Calu3 (cell line): ENCODE data around the gene RXYLT1. TPM values are rescaled to one million over a fixed set of nuclear protein-coding genes. Genes with fewer than 3 reads are reported as not detected.

Experiments used
- BruUV-seq: library from RNA; stranded (reverse); fragments of 400-500 nt; replicated peaks from 2 replicates; lab custom pipeline; 2021; lab: Mats Ljungman, UMichigan
- CTCF ChIA-PET: fragments of 300-600 bp; sonication (Branson Sonifier 250); formaldehyde crosslinking; loops from one replicate; lab custom pipeline; 2022; ENCODE audit warnings: antibody characterized with exemption; lab: Charles Lee
- DNase-seq: peaks from one replicate; pipeline ENCODE4 v3.0.0; 2022
- H3K27ac Mint-ChIP-seq: one replicate; pipeline ENCODE4 v1.8.0; 2022; ENCODE audit warnings: mixed read lengths; ENCODE audit not compliant: unreplicated experiment
- H3K27me3 Mint-ChIP-seq: one replicate; pipeline ENCODE4 v1.8.0; 2022; ENCODE audit warnings: mixed read lengths; ENCODE audit not compliant: unreplicated experiment
- H3K36me3 Mint-ChIP-seq: one replicate; pipeline ENCODE4 v1.8.0; 2022; ENCODE audit warnings: mild to moderate bottlenecking, moderate library complexity, mixed read lengths; ENCODE audit not compliant: insufficient read depth, unreplicated experiment
- H3K4me1 Mint-ChIP-seq: one replicate; pipeline ENCODE4 v1.8.0; 2022; ENCODE audit warnings: mild to moderate bottlenecking, low read depth, mixed read lengths; ENCODE audit not compliant: unreplicated experiment
- H3K4me3 Mint-ChIP-seq: one replicate; pipeline ENCODE4 v1.8.0; 2022; ENCODE audit warnings: mild to moderate bottlenecking, low read depth, moderate library complexity, mixed read lengths; ENCODE audit not compliant: unreplicated experiment
- H3K9me3 Mint-ChIP-seq: one replicate; pipeline ENCODE4 v1.8.0; 2022; ENCODE audit warnings: low read depth, mixed read lengths; ENCODE audit not compliant: unreplicated experiment
- CTCF ChIP-seq: fragments of 200-600 bp; IDR thresholded peaks from one replicate; pipeline ENCODE4 v1.8.0; 2022; ENCODE audit warnings: antibody characterized with exemption; ENCODE audit not compliant: unreplicated experiment
- intact Hi-C: fragments of 100-400 bp; cut with micrococcal nuclease; formaldehyde crosslinking; loops from one replicate; pipeline ENCODE4 v1.10.0; 2022; ENCODE audit not compliant: unreplicated experiment
- total RNA-seq: library from RNA; stranded (reverse); gene quantifications from 2 replicates; pipeline ENCODE4 v1.2.3, GENCODE V29; 2022

The RXYLT1 gene
- total RNA-seq, 1 experiment from 2014 or later, result 28.6 TPM

GRCh38 chr12:63747553-63747952 is 32.2 kb upstream of the RXYLT1 start:
- Mint-ChIP-seq H3K4me1 (no peaks in the 10 kb centered on the region), H3K27ac (no peak overlapping the region), H3K9me3 (no peaks in the 10 kb centered on the region), H3K27me3 (no peaks in the 10 kb centered on the region), H3K4me3 (no peak overlapping the region), H3K36me3 (no peaks in the 10 kb centered on the region)
- DNase-seq, result no peak
- BruUV-seq, result no TSS peak
- no peak for TF ChIP-seq CTCF
- CTCF ChIA-PET, result no interaction called here
- intact Hi-C loops, result no loop called here

GRCh38 chr12:63752283-63752682 is 27.4 kb upstream of the RXYLT1 start:
- Mint-ChIP-seq H3K4me1 (no peaks in the 10 kb centered on the region), H3K27me3 (no peaks in the 10 kb centered on the region), H3K9me3 (no peaks in the 10 kb centered on the region), H3K36me3 (no peaks in the 10 kb centered on the region), H3K27ac (no peak overlapping the region), H3K4me3 (no peak overlapping the region)
- TF ChIP-seq CTCF, result no peak
- no peak for DNase-seq
- no TSS peak for BruUV-seq
- intact Hi-C loops, result no loop called here
- CTCF ChIA-PET, result no interaction called here

- Mint-ChIP-seq H3K36me3 (no peaks in the 10 kb centered on the region), H3K9me3 (no peaks in the 10 kb centered on the region), H3K27me3 (no peaks in the 10 kb centered on the region), H3K4me1 (no peaks in the 10 kb centered on the region), H3K4me3 (no peak overlapping the region), H3K27ac (no peak overlapping the region)
- BruUV-seq, result no TSS peak
- intact Hi-C loops, result no loop called here
- CTCF ChIA-PET, result no interaction called here
- no peak for TF ChIP-seq CTCF
- no peak for DNase-seq
Measured at GRCh38 chr12:63752841-63753240, 26.9 kb upstream of the RXYLT1 start.

- intact Hi-C loops, result no loop called here
- H3K4me3 Mint-ChIP-seq, result no peak overlapping the region
- CTCF ChIA-PET, result no interaction called here
- no peak overlapping the region for H3K27ac Mint-ChIP-seq
- no peak for DNase-seq
- no peaks in the 10 kb centered on the region for H3K27me3 Mint-ChIP-seq
- H3K9me3 Mint-ChIP-seq, result no peaks in the 10 kb centered on the region
- no peaks in the 10 kb centered on the region for H3K4me1 Mint-ChIP-seq
- TF ChIP-seq CTCF, result no peak
- no peaks in the 10 kb centered on the region for H3K36me3 Mint-ChIP-seq
- BruUV-seq, result no TSS peak
Measured at GRCh38 chr12:63753743-63754142, 26.0 kb upstream of the RXYLT1 start.

GRCh38 chr12:63764481-63764880 is 15.2 kb upstream of the RXYLT1 start:
- Mint-ChIP-seq H3K27me3 (peaks cover 27% of the 10 kb centered on the region), H3K27ac (no peak overlapping the region), H3K9me3 (no peaks in the 10 kb centered on the region), H3K4me3 (no peak overlapping the region), H3K4me1 (no peaks in the 10 kb centered on the region), H3K36me3 (no peaks in the 10 kb centered on the region)
- CTCF ChIA-PET, result interaction anchor here (0.6 kb wide), 2 partner anchors 499 to 1333 kb away, joined by 3 read pairs; no protein-coding TSS in a partner anchor
- TF ChIP-seq CTCF, result no peak
- intact Hi-C loops, result no loop called here
- BruUV-seq, result no TSS peak
- no peak for DNase-seq
